Measurements from ENCODE around the gene RRM2. TPM values are rescaled to one million over a fixed set of nuclear protein-coding genes. Genes with fewer than 3 reads are reported as not detected.

RRM2 gene
- total and polyA plus RNA-seq, 9 donors, result 0.24 to 4.6 (median 1.3) TPM; not detected in 2

GRCh38 chr2:10083692-10084211 lies 38.8 kb upstream of the RRM2 start:
- no peak overlapping the region for H3K27ac ChIP-seq
- DNase-seq, result no peak
- no peaks in the 10 kb centered on the region for H3K9me3 ChIP-seq
- intact Hi-C loops (cut with DNase I), result no loop called here
- no peak overlapping the region for H3K4me3 ChIP-seq
- H3K36me3 ChIP-seq, result no peaks in the 10 kb centered on the region
- TF ChIP-seq EP300 (IDR thresholded peaks at IDR 0.05), result no peak
- TF ChIP-seq POLR2A (IDR thresholded peaks at IDR 0.05), result no peak
- no peak for TF ChIP-seq CTCF (IDR thresholded peaks at IDR 0.05)
- WGBS, 3 donors, result 57 to 70% (median 66%) methylated on average over 13 of the region's 13 CpGs
- H3K4me1 ChIP-seq (ENCODE audit: insufficient read depth), result peaks cover 1% of the 10 kb centered on the region
- H3K27me3 ChIP-seq, result no peaks in the 10 kb centered on the region

GRCh38 chr2:10084223-10084865 lies 38.2 kb upstream of the RRM2 start:
- TF ChIP-seq EP300 (IDR thresholded peaks at IDR 0.05) (no peak), CTCF (IDR thresholded peaks at IDR 0.05) (no peak), POLR2A (IDR thresholded peaks at IDR 0.05) (no peak)
- no peak overlapping the region for H3K4me3 ChIP-seq
- peaks cover 1% of the 10 kb centered on the region for H3K4me1 ChIP-seq (ENCODE audit: insufficient read depth)
- 78 to 80% (median 79%) methylated on average over 12 of the region's 12 CpGs for WGBS, 3 donors
- intact Hi-C loops (cut with DNase I), result no loop called here
- no peak overlapping the region for H3K27ac ChIP-seq
- no peak for DNase-seq
- no peaks in the 10 kb centered on the region for H3K9me3 ChIP-seq
- no peaks in the 10 kb centered on the region for H3K27me3 ChIP-seq
- no peaks in the 10 kb centered on the region for H3K36me3 ChIP-seq

- H3K36me3 ChIP-seq, result no peaks in the 10 kb centered on the region
- TF ChIP-seq POLR2A (IDR thresholded peaks at IDR 0.05) (no peak), CTCF (IDR thresholded peaks at IDR 0.05) (no peak), EP300 (IDR thresholded peaks at IDR 0.05) (no peak)
- no peaks in the 10 kb centered on the region for H3K9me3 ChIP-seq
- no peaks in the 10 kb centered on the region for H3K27me3 ChIP-seq
- WGBS, 3 donors, result 44 to 55% (median 53%) methylated on average over 6 of the region's 6 CpGs
- DNase-seq, result no peak
- no peak overlapping the region for H3K4me3 ChIP-seq
- intact Hi-C loops (cut with DNase I), result no loop called here
- H3K4me1 ChIP-seq (ENCODE audit: insufficient read depth), result peaks cover 1% of the 10 kb centered on the region
- no peak overlapping the region for H3K27ac ChIP-seq
These were observed 37.4 kb upstream of the RRM2 start for GRCh38 chr2:10085043-10085667.

- Histone ChIP-seq H3K9me3 (no peaks in the 10 kb centered on the region), H3K4me1 (ENCODE audit: insufficient read depth) (peaks cover 1% of the 10 kb centered on the region), H3K4me3 (no peak overlapping the region), H3K27me3 (no peaks in the 10 kb centered on the region), H3K27ac (no peak overlapping the region), H3K36me3 (no peaks in the 10 kb centered on the region)
- DNase-seq, result no peak
- intact Hi-C loops (cut with DNase I), result no loop called here
- WGBS, 3 donors, result 93 to 94% (median 93%) methylated on average over 11 of the region's 11 CpGs
- TF ChIP-seq EP300 (IDR thresholded peaks at IDR 0.05), result no peak
- no peak for TF ChIP-seq POLR2A (IDR thresholded peaks at IDR 0.05)
These were observed 36.9 kb upstream of the RRM2 start for GRCh38 chr2:10085668-10086059.

GRCh38 chr2:10086950-10087349 lies 35.6 kb upstream of the RRM2 start:
- intact Hi-C loops (cut with DNase I), result no loop called here
- H3K27me3 ChIP-seq, result no peaks in the 10 kb centered on the region
- H3K4me1 ChIP-seq (ENCODE audit: insufficient read depth), result peaks cover 7% of the 10 kb centered on the region
- WGBS, 3 donors, result 62 to 65% (median 64%) methylated on average over 4 of the region's 4 CpGs
- no peaks in the 10 kb centered on the region for H3K9me3 ChIP-seq
- TF ChIP-seq EP300 (IDR thresholded peaks at IDR 0.05) (no peak), CTCF (IDR thresholded peaks at IDR 0.05) (no peak)
- H3K27ac ChIP-seq, result no peak overlapping the region
- no peaks in the 10 kb centered on the region for H3K36me3 ChIP-seq
- DNase-seq, result no peak
- H3K4me3 ChIP-seq, result no peak overlapping the region

Measured in ovary (tissue), 9 donors.